Superior temporal gyrus (tissue), 1 donor: Measurements from ENCODE around the gene R3HDM2.

Experiments used
- DNase-seq: peaks from one replicate; pipeline ENCODE4 v3.0.0-alpha.2; 2016; ENCODE audit errors: extremely low spot score

R3HDM2 gene

DNA sequence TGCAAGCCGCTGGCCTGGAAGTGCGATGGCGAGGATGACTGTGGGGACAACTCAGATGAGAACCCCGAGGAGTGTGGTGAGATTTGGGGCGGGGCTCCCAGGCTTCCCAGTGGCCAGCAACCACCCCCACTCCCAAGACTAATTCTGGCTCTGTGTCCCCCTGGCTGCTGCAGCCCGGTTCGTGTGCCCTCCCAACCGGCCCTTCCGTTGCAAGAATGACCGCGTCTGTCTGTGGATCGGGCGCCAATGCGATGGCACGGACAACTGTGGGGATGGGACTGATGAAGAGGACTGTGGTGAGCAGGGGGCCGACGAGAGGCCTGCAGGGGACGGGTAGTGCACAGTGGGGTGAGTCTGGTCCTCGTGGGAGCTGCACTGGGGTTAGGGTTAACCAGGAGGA lies 226.4 kb downstream of the R3HDM2 start:
- no peak for DNase-seq

- no peak for DNase-seq
These were observed 227.1 kb downstream of the R3HDM2 start for GRCh38 chr12:57203791-57204190.
